GM23338 (cell line): ENCODE data around the gene SLX4. TPM values are rescaled to one million over a fixed set of nuclear protein-coding genes. Genes with fewer than 3 reads are reported as not detected.

Source experiments
- ATAC-seq: fragments of 200-7000 bp; cut with Tn5 transposase; 3 replicates; pipeline ENCODE4 v1.9.1; 2020
- DNase-seq: peaks from one replicate; pipeline ENCODE4 v3.0.0-alpha.2; 2015; ENCODE audit warnings: low spot score
- H2AFZ ChIP-seq: fragments of 200-600 bp; sonication (generic); 2 replicates; pipeline ENCODE4 v1.8.0; 2016; ENCODE audit warnings: antibody characterized with exemption, mild to moderate bottlenecking, moderate library complexity
- H3F3A ChIP-seq: fragments of 200-600 bp; sonication (generic); replicated peaks from 2 replicates; pipeline ENCODE4 v1.8.0; 2017; ENCODE audit warnings: antibody characterized with exemption, mixed run types, low read depth
- H3K27ac ChIP-seq: fragments of 200-600 bp; sonication (generic); 2 replicates; pipeline ENCODE4 v1.6.1; 2016; ENCODE audit warnings: low read depth
- H3K27me3 ChIP-seq: fragments of 200-600 bp; sonication (generic); 2 replicates; pipeline ENCODE4 v1.8.0; 2016; ENCODE audit warnings: mild to moderate bottlenecking, mixed run types, moderate library complexity; ENCODE audit not compliant: insufficient read depth
- H3K36me3 ChIP-seq: fragments of 200-600 bp; sonication (generic); 2 replicates; pipeline ENCODE4 v1.8.0; 2016; ENCODE audit warnings: mild to moderate bottlenecking; ENCODE audit not compliant: insufficient read depth
- H3K4me1 ChIP-seq: fragments of 200-600 bp; sonication (generic); 2 replicates; pipeline ENCODE4 v1.8.0; 2016; ENCODE audit warnings: mild to moderate bottlenecking, moderate library complexity; ENCODE audit not compliant: insufficient read depth
- H3K4me2 ChIP-seq: fragments of 200-600 bp; sonication (generic); 2 replicates; pipeline ENCODE4 v1.7.1; 2017; ENCODE audit warnings: mixed run types
- H3K4me3 ChIP-seq: fragments of 200-600 bp; sonication (generic); 2 replicates; pipeline ENCODE4 v1.6.1; 2016; ENCODE audit warnings: mixed run types
- H3K79me2 ChIP-seq: fragments of 200-600 bp; sonication (generic); replicated peaks from 2 replicates; pipeline ENCODE4 v1.8.0; 2017; ENCODE audit warnings: mild to moderate bottlenecking; ENCODE audit not compliant: insufficient read depth
- H3K9me2 ChIP-seq: fragments of 200-600 bp; sonication (generic); 2 replicates; pipeline ENCODE4 v1.8.0; 2017; ENCODE audit not compliant: insufficient read depth
- H4K20me1 ChIP-seq: fragments of 200-600 bp; sonication (generic); replicated peaks from 2 replicates; pipeline ENCODE4 v1.8.0; 2017; ENCODE audit warnings: mild to moderate bottlenecking; ENCODE audit not compliant: insufficient read depth
- H3K27ac Mint-ChIP-seq: 2 replicates; pipeline ENCODE4 v1.8.0; 2020; ENCODE audit warnings: inconsistent platforms, mild to moderate bottlenecking, moderate library complexity, mixed read lengths
- H3K27me3 Mint-ChIP-seq: 3 replicates; pipeline ENCODE4 v1.8.0; 2022; ENCODE audit warnings: low read depth, mild to moderate bottlenecking, moderate library complexity, mixed read lengths, inconsistent platforms; ENCODE audit not compliant: insufficient read depth, poor library complexity
- H3K36me3 Mint-ChIP-seq: 3 replicates; pipeline ENCODE4 v1.8.0; 2021; ENCODE audit warnings: low read depth, mild to moderate bottlenecking, inconsistent platforms, moderate library complexity, mixed read lengths
- H3K4me1 Mint-ChIP-seq: 3 replicates; pipeline ENCODE4 v1.8.0; 2020; ENCODE audit warnings: mild to moderate bottlenecking, inconsistent platforms, mixed read lengths
- H3K4me3 Mint-ChIP-seq: 3 replicates; pipeline ENCODE4 v1.8.0; 2021; ENCODE audit warnings: moderate library complexity, mild to moderate bottlenecking, inconsistent platforms, mixed read lengths
- H3K9me3 Mint-ChIP-seq: 3 replicates; pipeline ENCODE4 v1.8.0; 2020; ENCODE audit warnings: moderate library complexity, mild to moderate bottlenecking, inconsistent platforms, mixed read lengths
- CREB1 ChIP-seq: fragments of 250-450 bp; sonication (Bioruptor Pico); IDR thresholded peaks from 2 replicates; pipeline ENCODE4 v1.5.0; 2020; ENCODE audit warnings: low read depth, mild to moderate bottlenecking, moderate library complexity
- CTCF ChIP-seq, 2 experiments: fragments of 200-600 bp in 1 of 2; sonication (generic) in 1 of 2; conservative IDR thresholded peaks; 2 replicates each; pipeline versions ENCODE4 v1.5.1 to v1.6.1; 2016 to 2017; ENCODE audit warnings: antibody characterized with exemption in 2 of 2, low read depth in 2 of 2, mild to moderate bottlenecking in 2 of 2, moderate library complexity in 1 of 2
- EZH2 ChIP-seq: fragments of 200-600 bp; sonication (generic); IDR thresholded peaks from one replicate; pipeline ENCODE4 v1.8.0; 2017; ENCODE audit warnings: antibody characterized with exemption, mild to moderate bottlenecking, low read depth; ENCODE audit not compliant: unreplicated experiment
- EZH2phosphoT487 ChIP-seq: fragments of 200-600 bp; sonication (generic); IDR thresholded peaks from one replicate; pipeline ENCODE4 v1.8.1; 2018; ENCODE audit warnings: antibody characterized with exemption; ENCODE audit not compliant: unreplicated experiment
- JUNB ChIP-seq: IDR thresholded peaks from one replicate; pipeline ENCODE4 v1.6.1; 2016; ENCODE audit warnings: antibody characterized with exemption; ENCODE audit not compliant: unreplicated experiment
- NANOG ChIP-seq: IDR thresholded peaks from 2 replicates; pipeline ENCODE4 v1.6.1; 2016; ENCODE audit warnings: antibody characterized with exemption, borderline replicate concordance
- POLR2AphosphoS5 ChIP-seq: IDR thresholded peaks from 2 replicates; pipeline ENCODE4 v1.6.1; 2016; ENCODE audit warnings: antibody characterized with exemption, low read depth
- REST ChIP-seq: IDR thresholded peaks from one replicate; pipeline ENCODE4 v1.6.1; 2018; ENCODE audit warnings: antibody characterized with exemption; ENCODE audit not compliant: unreplicated experiment
- ZNF114 ChIP-seq: fragments of 250-450 bp; sonication (Bioruptor Pico); IDR thresholded peaks from 2 replicates; pipeline ENCODE4 v1.5.0; 2020; ENCODE audit warnings: mild to moderate bottlenecking, moderate library complexity
- ZNF331 ChIP-seq: fragments of 250-450 bp; sonication (Bioruptor Pico); IDR thresholded peaks from 2 replicates; pipeline ENCODE4 v1.5.0; 2020; ENCODE audit warnings: low read depth, mild to moderate bottlenecking, moderate library complexity
- polyA plus RNA-seq: library from polyadenylated mRNA; unstranded; fragments of >200 nt; fragmentation: Nextera tagmentation; extraction: Ambion mirVana; gene quantifications from 2 replicates; pipeline ENCODE4 v1.2.1, GENCODE V29; 2016
- total RNA-seq: library from RNA; depleted of rRNA; stranded (reverse); fragments of >200 nt; shearing (Covaris generic); gene quantifications from 2 replicates; pipeline ENCODE4 v1.2.3, GENCODE V29; 2014
- TF ChIP-seq, protein P1 (sequence below): IDR thresholded peaks from 2 replicates; pipeline ENCODE4 v1.6.1; 2016; ENCODE audit warnings: antibody characterized with exemption

Gene SLX4
- total and polyA plus RNA-seq, 2 experiments from 2014 or later, result 3.0 to 15.2 TPM

GRCh38 chr16:3549906-3550305 lies 61.5 kb downstream of the SLX4 start:
- Histone ChIP-seq H3K36me3 (no peaks in the 10 kb centered on the region), H3K27me3 (peaks cover 27% of the 10 kb centered on the region), H4K20me1 (no peaks in the 10 kb centered on the region; the same call in 1 of the 2 replicates), H2AFZ (no peak overlapping the region), H3F3A (peaks cover 13% of the 10 kb centered on the region), H3K9me2 (peaks cover 13% of the 10 kb centered on the region), H3K79me2 (no peaks in the 10 kb centered on the region), H3K27ac (no peak overlapping the region), H3K4me3 (no peak overlapping the region), H3K4me1 (peaks cover 18% of the 10 kb centered on the region), H3K4me2 (no peak overlapping the region)
- Mint-ChIP-seq H3K9me3 (no peaks in the 10 kb centered on the region), H3K27ac (no peak overlapping the region), H3K4me1 (peaks cover 21% of the 10 kb centered on the region), H3K27me3 (peaks cover 17% of the 10 kb centered on the region), H3K36me3 (peaks cover 4% of the 10 kb centered on the region; the same call in 1 of the 3 replicates), H3K4me3 (no peak overlapping the region)
- no peak for ATAC-seq
- no peak for DNase-seq
- TF ChIP-seq NANOG (no peak), CTCF (conservative IDR thresholded peaks at IDR 0.05; ENCODE audit: low read depth in 2 of 2) (no peak), JUNB (no peak), ZNF331 (CRISPR knock-in tag) (no peak), REST (no peak), EZH2 (no peak), EZH2phosphoT487 (no peak)
- TF ChIP-seq, protein P1, sequence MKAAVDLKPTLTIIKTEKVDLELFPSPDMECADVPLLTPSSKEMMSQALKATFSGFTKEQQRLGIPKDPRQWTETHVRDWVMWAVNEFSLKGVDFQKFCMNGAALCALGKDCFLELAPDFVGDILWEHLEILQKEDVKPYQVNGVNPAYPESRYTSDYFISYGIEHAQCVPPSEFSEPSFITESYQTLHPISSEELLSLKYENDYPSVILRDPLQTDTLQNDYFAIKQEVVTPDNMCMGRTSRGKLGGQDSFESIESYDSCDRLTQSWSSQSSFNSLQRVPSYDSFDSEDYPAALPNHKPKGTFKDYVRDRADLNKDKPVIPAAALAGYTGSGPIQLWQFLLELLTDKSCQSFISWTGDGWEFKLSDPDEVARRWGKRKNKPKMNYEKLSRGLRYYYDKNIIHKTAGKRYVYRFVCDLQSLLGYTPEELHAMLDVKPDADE, result no peak

DNA sequence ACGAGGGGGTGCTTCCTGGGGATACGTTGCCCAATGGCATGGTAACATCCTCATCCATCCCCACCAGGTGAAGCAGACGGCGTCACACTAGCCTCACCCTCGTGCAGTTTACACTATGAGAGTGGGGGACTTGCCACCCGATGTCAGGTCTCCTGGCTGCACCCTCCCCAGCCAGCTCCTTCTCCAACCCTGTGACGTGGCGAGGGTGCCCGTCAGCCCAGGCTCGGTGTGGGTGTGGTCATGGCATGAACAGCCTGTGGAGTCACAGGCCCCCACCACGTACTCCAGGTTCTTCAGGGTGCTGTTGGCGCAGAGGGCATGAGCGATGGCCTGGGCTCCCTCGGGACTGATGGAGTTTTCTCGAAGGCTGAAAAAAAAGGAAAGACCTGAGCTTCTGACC lies 62.5 kb downstream of the SLX4 start:
- H3K9me2 ChIP-seq, result peaks cover 13% of the 10 kb centered on the region
- H3F3A ChIP-seq, result peaks cover 8% of the 10 kb centered on the region
- H3K36me3 ChIP-seq, result no peaks in the 10 kb centered on the region
- Mint-ChIP-seq H3K4me3 (no peak overlapping the region), H3K4me1 (peaks cover 12% of the 10 kb centered on the region), H3K27me3 (peaks cover 16% of the 10 kb centered on the region), H3K27ac (no peak overlapping the region), H3K36me3 (peaks cover 4% of the 10 kb centered on the region; the same call in 1 of the 3 replicates), H3K9me3 (no peaks in the 10 kb centered on the region)
- peaks cover 8% of the 10 kb centered on the region for H3K4me1 ChIP-seq
- ATAC-seq (no peak), DNase-seq (no peak)
- H3K27me3 ChIP-seq, result peaks cover 17% of the 10 kb centered on the region
- H3K4me3 ChIP-seq, result no peak overlapping the region
- no peak overlapping the region for H3K27ac ChIP-seq
- no peaks in the 10 kb centered on the region for H3K79me2 ChIP-seq
- no peak overlapping the region for H3K4me2 ChIP-seq
- H4K20me1 ChIP-seq, result no peaks in the 10 kb centered on the region; the same call in none of the 2 replicates
- H2AFZ ChIP-seq, result no peak overlapping the region
- TF ChIP-seq CTCF (conservative IDR thresholded peaks at IDR 0.05; ENCODE audit: low read depth in 2 of 2) (no peak), JUNB (no peak), EZH2phosphoT487 (no peak), EZH2 (no peak), NANOG (no peak), REST (no peak), CREB1 (no peak), POLR2AphosphoS5 (no peak), ZNF331 (CRISPR knock-in tag) (no peak), ZNF114 (no peak)
